ENCODE data around the gene ALDH1A2.
"Not testable (repeated sequence)": the region's sequence is repeated elsewhere in the genome, so short reads cannot be mapped to it uniquely, and the experiment has no call there.

Gene ALDH1A2

GRCh38 chr15:58047149-58047548 lies 18.4 kb downstream of the ALDH1A2 start:
- ChIA-PET POLR2A (no interaction called here), CTCF (interaction anchor here (1.8 to 2.0 kb wide), 2 partner anchors 11 to 20 kb away, joined by 4 to 5 read pairs; no protein-coding TSS in a partner anchor)

GRCh38 chr15:58046467-58046866 lies 19.0 kb downstream of the ALDH1A2 start:
- DNase-seq (ENCODE audit: extremely low spot score): no peak
- no peak for TF ChIP-seq CTCF (IDR thresholded peaks at IDR 0.05; ENCODE audit: control extremely low read depth, extremely low read depth, low read depth, missing control alignments)
- CTCF ChIA-PET: interaction anchor here (0.8 to 2.0 kb wide), 2 partner anchors 20 to 39 kb away, joined by 3 to 4 read pairs; no protein-coding TSS in a partner anchor
- POLR2A ChIA-PET: no interaction called here

More at GRCh38 chr15:58047149-58047548, 18.4 kb downstream of the ALDH1A2 start:
- DNase-seq (ENCODE audit: extremely low spot score): no peak
- no peak for TF ChIP-seq CTCF (IDR thresholded peaks at IDR 0.05; ENCODE audit: control extremely low read depth, extremely low read depth, low read depth, missing control alignments)

- DNase-seq (ENCODE audit: extremely low spot score); CTCF ChIA-PET; POLR2A ChIA-PET: not testable (repeated sequence)
These were observed 20.1 kb downstream of the ALDH1A2 start for GRCh38 chr15:58045376-58045775.

GRCh38 chr15:58044551-58044950 lies 21.0 kb downstream of the ALDH1A2 start:
- ChIA-PET CTCF (interaction anchor here (0.9 kb wide), 1 partner anchor 21 kb away, joined by 4 read pairs; the partner anchor contains the start of gene ALDH1A2), POLR2A (no interaction called here)
- DNase-seq (ENCODE audit: extremely low spot score): no peak
- no peak for TF ChIP-seq CTCF (IDR thresholded peaks at IDR 0.05; ENCODE audit: control extremely low read depth, extremely low read depth, low read depth, missing control alignments)

- ChIA-PET CTCF (interaction anchor here (0.7 to 1.8 kb wide), 6 partner anchors 8 to 138 kb away, joined by 3 to 10 read pairs (median 4); partner anchors contain the start of gene ALDH1A2), POLR2A (no interaction called here)
- TF ChIP-seq CTCF (IDR thresholded peaks at IDR 0.05; ENCODE audit: control extremely low read depth, extremely low read depth, low read depth, missing control alignments): peak; percentile 56
- DNase-seq (ENCODE audit: extremely low spot score): peak; percentile 10
These were observed 22.2 kb downstream of the ALDH1A2 start for GRCh38 chr15:58043192-58043903.

- POLR2A ChIA-PET: no interaction called here
- CTCF ChIA-PET: interaction anchor here (1.6 to 1.8 kb wide), 2 partner anchors 10 to 29 kb away, joined by 4 to 10 read pairs; no protein-coding TSS in a partner anchor
- no peak for TF ChIP-seq CTCF (IDR thresholded peaks at IDR 0.05; ENCODE audit: control extremely low read depth, extremely low read depth, low read depth, missing control alignments)
- DNase-seq (ENCODE audit: extremely low spot score): no peak
These were observed 23.5 kb downstream of the ALDH1A2 start for GRCh38 chr15:58042006-58042405.

GRCh38 chr15:58040150-58040549 lies 25.4 kb downstream of the ALDH1A2 start:
- DNase-seq (ENCODE audit: extremely low spot score): no peak
- ChIA-PET POLR2A (no interaction called here), CTCF (no interaction called here)
- no peak for TF ChIP-seq CTCF (IDR thresholded peaks at IDR 0.05; ENCODE audit: control extremely low read depth, extremely low read depth, low read depth, missing control alignments)
